ENCODE data around the gene ARMC9. TPM values are rescaled to one million over a fixed set of nuclear protein-coding genes. Genes with fewer than 3 reads are reported as not detected.

The ARMC9 gene
- total and polyA plus RNA-seq, 8 donors = 11.4 to 40.6 (median 13.9) TPM

- no peaks in the 10 kb centered on the region for H3K27me3 ChIP-seq
- no peak overlapping the region for H3K4me3 ChIP-seq
- TF ChIP-seq CTCF (IDR thresholded peaks at IDR 0.05) = no peak
- DNase-seq (no peak), ATAC-seq (no peak)
- peaks cover 0 to 13% of the 10 kb centered on the region in 2 donors for H3K36me3 ChIP-seq
- intact Hi-C loops (cut with DNase I) = loop anchor here in 1 of 2 donors (10.0 kb wide), 1 partner anchor 102 kb away; the partner anchor contains the start of gene B3GNT7
- H3K4me1 ChIP-seq = peaks cover 0 to 21% of the 10 kb centered on the region in 2 donors
- no peaks in the 10 kb centered on the region for H3K9me3 ChIP-seq
- peak overlapping the region in 1 of 2 donors; percentile 29 for H3K27ac ChIP-seq
These were observed 94.2 kb downstream of the ARMC9 start for GRCh38 chr2:231292472-231293134.

- H3K9me3 ChIP-seq = no peaks in the 10 kb centered on the region
- peaks cover 0 to 21% of the 10 kb centered on the region in 2 donors for H3K4me1 ChIP-seq
- no peaks in the 10 kb centered on the region for H3K27me3 ChIP-seq
- ATAC-seq (no peak), DNase-seq (no peak)
- intact Hi-C loops (cut with DNase I) = loop anchor here in 1 of 2 donors (10.0 kb wide), 1 partner anchor 102 kb away; the partner anchor contains the start of gene B3GNT7
- peak overlapping the region in 1 of 2 donors; percentile 29 for H3K27ac ChIP-seq
- peaks cover 0 to 13% of the 10 kb centered on the region in 2 donors for H3K36me3 ChIP-seq
- H3K4me3 ChIP-seq = no peak overlapping the region
- no peak for TF ChIP-seq CTCF (IDR thresholded peaks at IDR 0.05)
These were observed 94.7 kb downstream of the ARMC9 start for GRCh38 chr2:231293163-231293562.

GRCh38 chr2:231294116-231294515, 95.7 kb downstream of the ARMC9 start:
- ATAC-seq (no peak), DNase-seq (no peak)
- peaks cover 0 to 13% of the 10 kb centered on the region in 2 donors for H3K36me3 ChIP-seq
- intact Hi-C loops (cut with DNase I) = loop anchor here in 1 of 2 donors (10.0 kb wide), 1 partner anchor 101 kb away; the partner anchor contains the start of gene B3GNT7
- no peak overlapping the region for H3K27ac ChIP-seq
- H3K27me3 ChIP-seq = no peaks in the 10 kb centered on the region
- H3K4me3 ChIP-seq = no peak overlapping the region
- H3K9me3 ChIP-seq = no peaks in the 10 kb centered on the region
- no peak for TF ChIP-seq CTCF (IDR thresholded peaks at IDR 0.05)
- peaks cover 0 to 29% of the 10 kb centered on the region in 2 donors for H3K4me1 ChIP-seq

GRCh38 chr2:231294571-231295362, 96.3 kb downstream of the ARMC9 start:
- Histone ChIP-seq H3K27me3 (no peaks in the 10 kb centered on the region), H3K36me3 (peaks cover 0 to 13% of the 10 kb centered on the region in 2 donors), H3K27ac (no peak overlapping the region), H3K9me3 (no peaks in the 10 kb centered on the region), H3K4me1 (peaks cover 3 to 36% of the 10 kb centered on the region in 2 donors), H3K4me3 (no peak overlapping the region)
- no peak for DNase-seq
- TF ChIP-seq CTCF (IDR thresholded peaks at IDR 0.05) = no peak
- ATAC-seq = no peak
- intact Hi-C loops (cut with DNase I) = loop anchor here in 1 of 2 donors (10.0 kb wide), 1 partner anchor 100 kb away; the partner anchor contains the start of gene B3GNT7

GRCh38 chr2:231295363-231295655, 96.9 kb downstream of the ARMC9 start:
- ATAC-seq (no peak), DNase-seq (no peak)
- H3K4me1 ChIP-seq = peaks cover 3 to 41% of the 10 kb centered on the region in 2 donors
- H3K9me3 ChIP-seq = no peaks in the 10 kb centered on the region
- H3K4me3 ChIP-seq = no peak overlapping the region
- intact Hi-C loops (cut with DNase I) = loop anchor here in 1 of 2 donors (10.0 kb wide), 1 partner anchor 99 kb away; the partner anchor contains the start of gene B3GNT7
- H3K27me3 ChIP-seq = no peaks in the 10 kb centered on the region
- H3K36me3 ChIP-seq = peaks cover 0 to 13% of the 10 kb centered on the region in 2 donors
- no peak overlapping the region for H3K27ac ChIP-seq
- TF ChIP-seq CTCF (IDR thresholded peaks at IDR 0.05) = no peak
